BE2C (cell line): ENCODE results near the gene CEP131.

Experiments used
- DNase-seq: peaks from one replicate; pipeline ENCODE4 v3.0.0-alpha.2; 2020
- H3K27me3 ChIP-seq: fragments of 250-450 bp; sonication (Bioruptor Pico); 2 replicates; pipeline ENCODE4 v1.5.1; 2020; ENCODE audit warnings: mild to moderate bottlenecking
- H3K36me3 ChIP-seq: fragments of 250-450 bp; sonication (Bioruptor Pico); 2 replicates; pipeline ENCODE4 v1.5.1; 2020; ENCODE audit warnings: mild to moderate bottlenecking
- H3K4me1 ChIP-seq: fragments of 250-450 bp; sonication (Bioruptor Pico); 2 replicates; pipeline ENCODE4 v1.5.1; 2020
- H3K4me3 ChIP-seq: 2 replicates; pipeline ENCODE4 v1.5.1; 2011; ENCODE audit warnings: low read depth, low read length
- H3K9me3 ChIP-seq: fragments of 250-450 bp; sonication (Bioruptor Pico); 2 replicates; pipeline ENCODE4 v1.5.1; 2020
- TF ChIP-seq, protein P1 (sequence below): IDR thresholded peaks from 2 replicates; pipeline ENCODE4 v1.5.1; 2012; ENCODE audit warnings: mild to moderate bottlenecking, low read depth, low read length

CEP131 gene

GRCh38 chr17:81264640-81265039 lies 41.9 kb upstream of the CEP131 start:
- H3K27me3 ChIP-seq, result no peaks in the 10 kb centered on the region

DNA sequence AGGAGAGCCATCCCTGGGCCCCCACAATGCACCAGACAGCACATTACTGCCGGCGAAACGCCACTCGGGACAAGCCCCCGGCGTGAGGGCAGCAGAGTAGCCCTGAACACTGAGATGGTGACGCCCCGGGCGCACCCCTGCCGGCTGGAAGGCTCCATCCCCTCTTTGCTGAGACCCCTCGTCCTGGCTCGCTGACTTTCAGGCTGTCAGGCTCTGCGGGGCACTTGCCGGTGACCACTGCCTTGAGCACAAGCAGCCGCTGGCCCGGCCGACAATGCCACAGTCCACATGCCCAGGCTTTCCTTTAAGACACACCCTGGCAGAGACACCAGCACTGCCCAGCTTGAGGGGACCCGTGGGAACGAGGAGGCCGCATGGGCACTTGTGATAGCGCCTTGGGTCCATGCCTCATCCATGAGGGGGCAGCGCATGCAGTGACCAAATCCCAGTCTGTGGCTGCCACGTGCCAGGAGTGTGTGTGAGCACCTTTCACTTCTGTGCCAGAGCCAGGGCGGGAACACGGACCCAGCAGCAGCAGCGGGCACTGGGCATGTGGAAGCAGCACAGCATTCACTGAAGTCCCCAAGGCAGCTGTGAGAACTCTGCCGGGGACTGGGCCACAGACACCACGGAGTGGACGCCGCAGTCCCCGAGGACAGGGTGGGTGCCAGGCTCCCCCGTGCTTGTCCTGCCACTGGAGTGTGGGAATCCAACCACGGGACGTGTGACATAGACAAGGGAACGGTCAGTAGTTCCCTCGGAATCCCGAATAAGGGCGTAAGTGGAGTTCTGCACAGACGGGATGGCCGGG lies 40.8 kb upstream of the CEP131 start:
- H3K9me3 ChIP-seq, result no peaks in the 10 kb centered on the region
- no peak for DNase-seq
- H3K4me3 ChIP-seq, result no peak overlapping the region
- no peaks in the 10 kb centered on the region for H3K36me3 ChIP-seq
- no peaks in the 10 kb centered on the region for H3K4me1 ChIP-seq
- TF ChIP-seq, protein P1, sequence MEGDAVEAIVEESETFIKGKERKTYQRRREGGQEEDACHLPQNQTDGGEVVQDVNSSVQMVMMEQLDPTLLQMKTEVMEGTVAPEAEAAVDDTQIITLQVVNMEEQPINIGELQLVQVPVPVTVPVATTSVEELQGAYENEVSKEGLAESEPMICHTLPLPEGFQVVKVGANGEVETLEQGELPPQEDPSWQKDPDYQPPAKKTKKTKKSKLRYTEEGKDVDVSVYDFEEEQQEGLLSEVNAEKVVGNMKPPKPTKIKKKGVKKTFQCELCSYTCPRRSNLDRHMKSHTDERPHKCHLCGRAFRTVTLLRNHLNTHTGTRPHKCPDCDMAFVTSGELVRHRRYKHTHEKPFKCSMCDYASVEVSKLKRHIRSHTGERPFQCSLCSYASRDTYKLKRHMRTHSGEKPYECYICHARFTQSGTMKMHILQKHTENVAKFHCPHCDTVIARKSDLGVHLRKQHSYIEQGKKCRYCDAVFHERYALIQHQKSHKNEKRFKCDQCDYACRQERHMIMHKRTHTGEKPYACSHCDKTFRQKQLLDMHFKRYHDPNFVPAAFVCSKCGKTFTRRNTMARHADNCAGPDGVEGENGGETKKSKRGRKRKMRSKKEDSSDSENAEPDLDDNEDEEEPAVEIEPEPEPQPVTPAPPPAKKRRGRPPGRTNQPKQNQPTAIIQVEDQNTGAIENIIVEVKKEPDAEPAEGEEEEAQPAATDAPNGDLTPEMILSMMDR, result no peak
- H3K27me3 ChIP-seq, result no peaks in the 10 kb centered on the region

More at GRCh38 chr17:81264640-81265039, 41.9 kb upstream of the CEP131 start:
- DNase-seq, result no peak
- H3K4me3 ChIP-seq, result no peak overlapping the region
- no peaks in the 10 kb centered on the region for H3K4me1 ChIP-seq
- no peaks in the 10 kb centered on the region for H3K9me3 ChIP-seq
- no peaks in the 10 kb centered on the region for H3K36me3 ChIP-seq
- TF ChIP-seq, protein P1, result no peak

GRCh38 chr17:81261582-81262336 lies 39.0 kb upstream of the CEP131 start:
- H3K4me3 ChIP-seq, result no peak overlapping the region
- no peak for DNase-seq
- no peaks in the 10 kb centered on the region; the same call in 1 of the 2 replicates for H3K36me3 ChIP-seq
- no peaks in the 10 kb centered on the region for H3K27me3 ChIP-seq
- H3K9me3 ChIP-seq, result no peaks in the 10 kb centered on the region
- TF ChIP-seq, protein P1, result no peak
- H3K4me1 ChIP-seq, result peaks cover 3% of the 10 kb centered on the region; the same call in 1 of the 2 replicates

DNA sequence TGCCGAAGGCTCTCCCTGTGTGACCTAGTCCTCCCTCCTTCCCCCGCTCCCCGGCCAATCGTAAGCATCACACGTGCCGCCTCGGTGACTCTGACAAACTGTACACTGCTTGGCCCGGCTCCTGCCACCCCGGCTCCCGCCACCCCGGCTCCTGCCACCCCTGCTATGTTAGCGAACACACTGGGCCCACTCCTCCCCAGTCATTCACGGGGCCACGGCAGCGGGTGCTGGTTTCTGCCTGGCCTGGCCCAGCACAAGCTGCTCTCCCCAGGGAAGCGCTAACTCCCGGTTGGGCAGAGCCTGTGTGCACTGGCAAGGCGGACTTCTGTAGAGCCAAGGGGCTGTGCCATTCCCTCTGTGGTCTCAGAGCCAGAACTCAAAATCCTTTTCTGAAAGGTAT lies 38.3 kb upstream of the CEP131 start:
- TF ChIP-seq, protein P1, result no peak
- DNase-seq, result no peak
- Histone ChIP-seq H3K4me3 (no peak overlapping the region), H3K36me3 (no peaks in the 10 kb centered on the region; the same call in 1 of the 2 replicates), H3K9me3 (no peaks in the 10 kb centered on the region), H3K27me3 (no peaks in the 10 kb centered on the region), H3K4me1 (peaks cover 3% of the 10 kb centered on the region; the same call in 1 of the 2 replicates)

DNA sequence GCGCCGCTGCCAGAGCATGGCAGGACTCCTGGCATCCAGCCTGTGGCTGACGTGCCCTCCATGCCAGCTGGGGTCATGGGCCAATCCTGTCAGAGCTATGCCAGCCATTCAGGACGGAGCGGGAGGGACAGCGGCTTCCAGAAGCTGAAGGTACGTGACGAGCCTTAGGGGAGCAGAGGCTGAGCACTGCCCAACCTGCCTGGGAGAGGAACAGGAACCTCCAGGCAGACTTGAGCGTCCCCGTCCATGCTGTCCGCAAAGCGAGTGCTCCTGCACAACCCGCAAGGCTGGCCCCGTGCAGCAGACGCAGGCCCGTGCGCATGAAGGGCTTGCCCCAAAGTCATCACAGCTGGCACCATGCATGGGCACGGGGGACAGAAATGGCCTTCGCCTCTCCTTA lies 37.9 kb upstream of the CEP131 start:
- H3K9me3 ChIP-seq, result no peaks in the 10 kb centered on the region
- H3K4me3 ChIP-seq, result no peak overlapping the region
- H3K27me3 ChIP-seq, result no peaks in the 10 kb centered on the region
- TF ChIP-seq, protein P1, result no peak
- H3K4me1 ChIP-seq, result peaks cover 3% of the 10 kb centered on the region; the same call in 1 of the 2 replicates
- DNase-seq, result no peak
- no peaks in the 10 kb centered on the region; the same call in 1 of the 2 replicates for H3K36me3 ChIP-seq
